ACC112 (cell line): ENCODE measurements around the gene GNG13.
"Not testable (repeated sequence)": the region's sequence is repeated elsewhere in the genome, so short reads cannot be mapped to it uniquely, and the experiment has no call there.

Experiments used
- H2AFZ ChIP-seq: fragments of 200-600 bp; sonication (generic); one replicate; pipeline ENCODE4 v1.6.0; 2017; ENCODE audit warnings: antibody characterized with exemption, low read length; ENCODE audit not compliant: unreplicated experiment
- H3K27ac ChIP-seq: fragments of 200-600 bp; sonication (generic); 2 replicates; pipeline ENCODE4 v1.5.1; 2014; ENCODE audit warnings: low read depth, mild to moderate bottlenecking, antibody characterized with exemption, low read length, moderate library complexity
- H3K27me3 ChIP-seq: fragments of 200-600 bp; sonication (generic); 2 replicates; pipeline ENCODE4 v1.6.1; 2014; ENCODE audit warnings: mild to moderate bottlenecking, antibody characterized with exemption, low read length, moderate library complexity, mixed read lengths; ENCODE audit not compliant: insufficient read depth
- H3K36me3 ChIP-seq: fragments of 200-600 bp; sonication (generic); 2 replicates; pipeline ENCODE4 v1.6.1; 2016; ENCODE audit warnings: mild to moderate bottlenecking, antibody characterized with exemption, low read length, moderate library complexity, mixed read lengths; ENCODE audit not compliant: insufficient read depth
- H3K4me1 ChIP-seq: fragments of 200-600 bp; sonication (generic); one replicate; pipeline ENCODE4 v1.6.1; 2016; ENCODE audit warnings: low read length, mixed read lengths; ENCODE audit not compliant: insufficient read depth, unreplicated experiment, control insufficient read depth
- H3K4me3 ChIP-seq: fragments of 200-600 bp; sonication (generic); 2 replicates; pipeline ENCODE4 v1.5.1; 2014; ENCODE audit warnings: mild to moderate bottlenecking, low read depth, low read length
- H3K79me2 ChIP-seq: fragments of 200-600 bp; sonication (generic); one replicate; pipeline ENCODE4 v1.6.0; 2016; ENCODE audit warnings: low read length; ENCODE audit not compliant: control insufficient read depth, unreplicated experiment, insufficient read depth

Gene GNG13

GRCh38 chr16:776298-776697 is 24.2 kb downstream of the GNG13 start:
- not testable (repeated sequence) for H3K79me2 ChIP-seq, H3K4me1 ChIP-seq, H3K27ac ChIP-seq, H3K27me3 ChIP-seq, H3K36me3 ChIP-seq, H2AFZ ChIP-seq, H3K4me3 ChIP-seq

- Histone ChIP-seq H3K79me2 (no peaks in the 10 kb centered on the region), H3K36me3 (no peaks in the 10 kb centered on the region), H3K4me3 (no peak overlapping the region), H3K4me1 (no peaks in the 10 kb centered on the region), H2AFZ (no peak overlapping the region), H3K27me3 (no peaks in the 10 kb centered on the region), H3K27ac (no peak overlapping the region)
These were observed 25.2 kb downstream of the GNG13 start for GRCh38 chr16:775236-775796.

- H3K36me3 ChIP-seq: no peaks in the 10 kb centered on the region
- no peak overlapping the region for H3K27ac ChIP-seq
- no peak overlapping the region for H3K4me3 ChIP-seq
- no peaks in the 10 kb centered on the region for H3K4me1 ChIP-seq
- H3K79me2 ChIP-seq: no peaks in the 10 kb centered on the region
- H3K27me3 ChIP-seq: no peaks in the 10 kb centered on the region
- H2AFZ ChIP-seq: no peak overlapping the region
These were observed 26.2 kb downstream of the GNG13 start for GRCh38 chr16:774086-775001.

GRCh38 chr16:772959-773358 is 27.6 kb downstream of the GNG13 start:
- H3K79me2 ChIP-seq: no peaks in the 10 kb centered on the region
- no peaks in the 10 kb centered on the region for H3K27me3 ChIP-seq
- H2AFZ ChIP-seq: no peak overlapping the region
- H3K36me3 ChIP-seq: no peaks in the 10 kb centered on the region
- no peaks in the 10 kb centered on the region for H3K4me1 ChIP-seq
- no peak overlapping the region for H3K27ac ChIP-seq
- H3K4me3 ChIP-seq: no peak overlapping the region

GRCh38 chr16:770411-770810 is 30.1 kb downstream of the GNG13 start:
- Histone ChIP-seq H3K4me3 (no peak overlapping the region), H3K4me1 (no peaks in the 10 kb centered on the region), H3K27ac (no peak overlapping the region), H3K36me3 (no peaks in the 10 kb centered on the region), H3K79me2 (no peaks in the 10 kb centered on the region), H3K27me3 (no peaks in the 10 kb centered on the region), H2AFZ (no peak overlapping the region)

GRCh38 chr16:769934-770333 is 30.6 kb downstream of the GNG13 start:
- Histone ChIP-seq H3K4me3 (no peak overlapping the region), H3K79me2 (no peaks in the 10 kb centered on the region), H3K27me3 (no peaks in the 10 kb centered on the region), H3K4me1 (no peaks in the 10 kb centered on the region), H3K27ac (no peak overlapping the region), H3K36me3 (no peaks in the 10 kb centered on the region), H2AFZ (no peak overlapping the region)

GRCh38 chr16:769184-769784 is 31.2 kb downstream of the GNG13 start:
- Histone ChIP-seq H3K36me3 (no peaks in the 10 kb centered on the region), H2AFZ (no peak overlapping the region), H3K27me3 (no peaks in the 10 kb centered on the region), H3K4me3 (no peak overlapping the region), H3K79me2 (no peaks in the 10 kb centered on the region), H3K27ac (no peak overlapping the region), H3K4me1 (no peaks in the 10 kb centered on the region)

GRCh38 chr16:768428-768827 is 32.1 kb downstream of the GNG13 start:
- Histone ChIP-seq H3K27ac (no peak overlapping the region), H3K27me3 (no peaks in the 10 kb centered on the region), H3K36me3 (no peaks in the 10 kb centered on the region), H3K4me1 (no peaks in the 10 kb centered on the region), H3K4me3 (no peak overlapping the region), H3K79me2 (no peaks in the 10 kb centered on the region), H2AFZ (no peak overlapping the region)

GRCh38 chr16:767743-768235 is 32.7 kb downstream of the GNG13 start:
- Histone ChIP-seq H3K79me2 (no peaks in the 10 kb centered on the region), H2AFZ (no peak overlapping the region), H3K36me3 (no peaks in the 10 kb centered on the region), H3K4me3 (no peak overlapping the region), H3K4me1 (no peaks in the 10 kb centered on the region), H3K27ac (no peak overlapping the region), H3K27me3 (no peaks in the 10 kb centered on the region)

- Histone ChIP-seq H3K79me2 (no peaks in the 10 kb centered on the region), H3K27me3 (no peaks in the 10 kb centered on the region), H3K4me1 (no peaks in the 10 kb centered on the region)
These were observed 33.5 kb downstream of the GNG13 start for GRCh38 chr16:766820-767640.

More at GRCh38 chr16:766820-767640, 33.5 kb downstream of the GNG13 start:
- Histone ChIP-seq H3K4me3 (no peak overlapping the region), H2AFZ (no peak overlapping the region), H3K27ac (no peak overlapping the region), H3K36me3 (no peaks in the 10 kb centered on the region)
